HG02885 (cell line): Measurements from ENCODE around the gene ITPR2.
"Not testable (repeated sequence)": the region's sequence is repeated elsewhere in the genome, so short reads cannot be mapped to it uniquely, and the experiment has no call there.

Experiments used
- ATAC-seq: cut with Tn5 transposase; IDR thresholded peaks from one replicate; pipeline ENCODE4 v1.9.1; 2021; ENCODE audit warnings: mild to moderate bottlenecking; ENCODE audit not compliant: unreplicated experiment, poor library complexity

ITPR2 gene

DNA sequence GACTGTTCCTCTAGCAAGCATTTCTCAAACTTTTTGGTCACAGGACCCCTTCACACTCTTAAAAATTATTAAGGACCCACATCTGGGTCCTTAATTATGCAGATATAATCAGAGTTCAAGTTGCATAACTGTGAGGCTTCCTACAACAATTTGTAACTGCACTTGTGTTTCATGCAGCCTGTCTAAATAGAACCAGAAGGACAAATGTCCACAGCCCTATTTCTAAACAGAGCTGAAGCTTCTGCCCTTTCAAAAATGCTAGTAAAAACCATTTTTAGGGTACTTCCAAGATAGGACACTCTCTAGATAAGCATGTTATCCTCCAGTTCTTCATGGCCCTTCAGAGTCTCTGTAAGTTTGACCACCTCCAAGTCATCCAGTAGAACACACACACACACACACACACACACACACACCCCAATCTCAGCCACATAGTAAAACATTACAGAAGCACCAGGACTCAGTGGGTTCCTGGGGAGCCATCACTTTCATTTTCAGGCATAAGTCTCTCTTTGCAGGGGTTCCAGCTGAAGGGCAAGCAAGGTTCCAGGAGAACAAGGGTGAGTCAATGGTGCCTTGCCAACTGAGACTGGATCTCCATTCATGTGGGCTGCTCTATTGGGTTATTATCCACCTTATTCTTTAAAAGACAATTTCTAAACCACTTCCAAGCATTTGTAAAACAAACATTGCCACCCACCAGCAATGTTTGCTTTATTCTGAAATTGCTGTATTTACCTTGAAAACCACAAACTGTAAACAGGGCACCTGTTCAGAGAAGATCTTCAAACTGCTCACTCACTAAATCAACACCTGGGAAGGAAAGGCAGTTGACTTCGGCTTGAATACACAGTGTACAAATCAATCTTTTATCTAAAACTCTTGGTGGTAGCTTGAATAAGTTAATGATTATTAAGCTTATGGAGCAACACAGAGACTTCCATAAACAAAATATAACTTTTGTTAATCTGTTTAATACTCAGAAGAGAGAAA lies 64.1 kb downstream of the ITPR2 start:
- peak; percentile 53 for ATAC-seq

DNA sequence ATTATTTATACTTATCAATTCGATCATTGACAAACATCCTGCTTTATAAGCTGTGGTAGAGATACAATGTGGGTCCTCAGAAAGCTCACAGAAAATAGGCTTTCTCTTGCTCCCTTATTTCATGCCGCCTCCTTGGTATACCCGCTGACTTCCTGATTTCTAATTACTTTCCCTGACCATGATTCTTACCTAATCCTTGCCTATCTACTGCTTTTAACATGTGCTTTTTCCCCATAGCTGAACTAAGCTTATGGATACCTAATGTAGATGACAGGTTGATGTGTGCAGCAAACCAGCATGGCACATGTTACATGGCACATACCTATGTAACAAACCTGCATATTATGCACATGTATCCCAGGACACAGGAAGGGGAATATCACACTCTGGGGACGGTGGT lies 65.1 kb downstream of the ITPR2 start:
- no peak for ATAC-seq

DNA sequence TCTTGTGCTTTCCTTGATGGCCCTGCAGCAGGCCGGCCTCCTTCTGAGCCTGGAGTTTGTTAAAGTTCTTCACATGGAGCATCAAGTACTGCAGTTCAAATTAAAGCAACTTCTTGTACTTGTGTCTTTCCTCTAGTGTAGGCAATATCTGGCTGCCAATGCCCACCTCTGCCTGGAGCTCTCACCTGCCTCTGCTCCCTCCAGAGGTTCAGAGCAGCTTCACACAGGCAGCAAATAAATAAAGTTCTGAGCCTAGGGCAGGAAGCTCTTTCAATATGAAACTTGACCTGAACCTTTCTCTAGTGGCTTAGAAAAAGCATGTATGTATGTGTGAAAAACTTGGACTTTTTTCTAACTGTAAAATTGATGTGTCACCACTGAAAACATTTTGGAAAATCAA lies 65.9 kb downstream of the ITPR2 start:
- no peak for ATAC-seq

DNA sequence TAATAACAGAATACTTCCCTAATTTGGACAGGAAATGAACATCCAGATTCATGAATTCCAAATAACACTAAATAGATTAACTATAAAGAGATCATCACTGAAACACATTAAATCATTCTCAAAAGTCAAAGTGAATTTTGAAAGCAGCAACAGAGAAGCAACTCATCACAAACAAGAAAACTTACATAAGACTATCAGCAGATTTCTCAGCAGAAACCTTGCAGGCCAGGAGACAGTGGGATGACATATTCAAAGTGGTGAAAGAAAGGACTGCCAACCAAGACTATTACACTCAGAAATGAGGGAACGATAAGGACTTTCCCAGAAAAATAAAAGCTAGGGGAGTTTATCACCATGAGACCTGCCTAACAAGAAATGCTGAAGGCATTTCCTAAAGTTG lies 70.8 kb downstream of the ITPR2 start:
- no peak for ATAC-seq

DNA sequence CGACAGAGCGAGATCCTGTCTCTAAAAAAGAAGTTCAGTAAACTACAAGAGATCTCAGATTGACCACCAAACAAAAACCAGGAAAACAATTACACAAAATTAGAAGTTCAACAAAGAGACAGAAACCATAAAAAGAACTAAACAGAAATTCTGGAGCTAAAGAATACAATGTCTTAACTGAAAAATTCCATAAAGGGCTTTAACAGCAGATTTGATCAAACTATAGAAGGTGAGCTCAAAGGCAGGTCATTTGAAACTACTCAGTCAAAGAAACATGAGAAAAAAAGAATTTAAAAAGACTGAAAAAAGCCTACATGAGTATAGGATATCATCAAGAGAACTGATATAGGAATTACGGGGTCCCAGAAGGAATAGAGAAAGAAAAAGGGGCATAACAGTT lies 71.2 kb downstream of the ITPR2 start:
- no peak for ATAC-seq

DNA sequence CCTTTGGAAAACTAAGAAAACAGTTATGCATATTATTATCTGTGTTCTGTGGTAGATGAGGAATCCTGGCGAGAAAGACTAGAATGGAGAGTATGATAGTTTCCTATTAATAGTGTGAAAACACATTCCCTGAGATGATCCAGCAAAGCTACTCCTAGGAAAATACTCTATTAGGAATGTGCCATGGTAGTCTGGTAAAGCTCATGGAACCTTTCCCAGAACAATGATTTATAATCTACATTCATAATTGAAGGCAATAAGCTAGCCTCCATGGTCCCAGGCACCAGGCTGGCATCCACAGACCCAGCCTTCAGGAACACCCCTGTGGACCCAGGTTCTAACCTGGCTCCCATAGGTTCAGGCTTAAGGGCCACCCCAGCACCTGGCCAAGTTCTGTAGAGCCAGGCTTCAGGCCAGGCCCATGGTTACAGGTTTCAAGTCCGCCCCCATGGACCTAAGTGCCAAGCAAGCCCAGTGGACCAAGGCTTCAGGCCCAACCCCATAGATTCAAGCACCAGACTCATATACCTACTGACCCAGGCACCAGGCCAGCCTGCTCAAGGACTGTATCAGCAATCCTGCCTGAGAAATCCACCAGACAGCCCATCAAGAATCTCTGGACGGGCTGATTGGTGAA lies 72.2 kb downstream of the ITPR2 start:
- ATAC-seq: no peak

DNA sequence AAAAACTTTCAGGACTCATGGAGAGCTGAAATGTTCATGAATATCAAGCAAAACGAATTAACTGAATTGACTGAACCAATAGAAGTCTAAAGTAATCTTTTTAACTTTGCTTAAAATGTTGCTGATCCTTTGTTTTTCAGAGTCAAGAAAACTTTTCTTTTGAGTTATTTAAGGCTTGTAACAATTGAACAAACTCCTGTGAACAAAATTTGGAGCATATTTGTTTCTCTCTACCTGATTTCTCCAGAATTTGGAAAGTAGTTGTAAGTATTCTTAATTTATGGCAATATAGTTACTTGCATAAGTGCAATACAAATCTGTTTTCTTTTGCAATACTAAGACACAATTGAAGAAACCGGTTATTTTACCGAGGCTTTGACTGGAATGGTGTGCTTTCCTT lies 77.6 kb downstream of the ITPR2 start:
- ATAC-seq: not testable (repeated sequence)

DNA sequence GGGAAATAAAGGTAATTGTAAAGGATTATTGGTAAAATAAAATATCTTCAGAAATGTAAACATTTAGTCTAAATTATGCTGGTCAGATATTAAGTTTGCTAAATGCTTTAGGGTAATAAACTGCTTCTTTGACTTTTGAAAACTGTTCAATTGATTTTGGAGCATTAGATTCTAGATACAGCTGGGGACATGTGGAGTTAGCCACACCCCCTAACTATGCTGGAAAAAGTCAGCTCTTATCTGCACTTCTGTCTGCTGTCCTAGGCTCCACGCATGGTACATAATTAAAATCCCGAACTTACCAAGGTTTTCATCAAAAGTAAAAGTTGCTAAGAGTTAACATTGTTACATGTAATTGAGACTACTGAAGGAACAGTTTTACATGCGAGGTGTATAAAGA lies 78.8 kb downstream of the ITPR2 start:
- no peak for ATAC-seq

DNA sequence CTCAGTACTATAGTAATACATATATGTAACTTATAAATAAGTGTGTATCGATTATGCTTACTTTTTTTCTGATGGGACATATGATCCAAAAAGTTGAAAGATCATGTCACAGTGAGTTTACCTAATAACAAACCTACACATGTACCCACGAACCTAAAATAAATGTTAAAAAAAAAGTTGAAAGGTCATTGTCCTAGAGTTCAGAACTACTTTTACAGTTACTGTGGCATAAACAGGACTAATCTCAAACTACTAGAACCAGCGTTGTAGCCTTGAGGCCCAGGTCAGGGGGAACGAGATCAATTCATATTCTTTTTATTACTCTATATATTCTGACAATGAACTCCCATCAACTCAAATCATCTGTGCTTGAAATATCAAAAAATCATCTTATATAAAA lies 81.8 kb downstream of the ITPR2 start:
- ATAC-seq: no peak

DNA sequence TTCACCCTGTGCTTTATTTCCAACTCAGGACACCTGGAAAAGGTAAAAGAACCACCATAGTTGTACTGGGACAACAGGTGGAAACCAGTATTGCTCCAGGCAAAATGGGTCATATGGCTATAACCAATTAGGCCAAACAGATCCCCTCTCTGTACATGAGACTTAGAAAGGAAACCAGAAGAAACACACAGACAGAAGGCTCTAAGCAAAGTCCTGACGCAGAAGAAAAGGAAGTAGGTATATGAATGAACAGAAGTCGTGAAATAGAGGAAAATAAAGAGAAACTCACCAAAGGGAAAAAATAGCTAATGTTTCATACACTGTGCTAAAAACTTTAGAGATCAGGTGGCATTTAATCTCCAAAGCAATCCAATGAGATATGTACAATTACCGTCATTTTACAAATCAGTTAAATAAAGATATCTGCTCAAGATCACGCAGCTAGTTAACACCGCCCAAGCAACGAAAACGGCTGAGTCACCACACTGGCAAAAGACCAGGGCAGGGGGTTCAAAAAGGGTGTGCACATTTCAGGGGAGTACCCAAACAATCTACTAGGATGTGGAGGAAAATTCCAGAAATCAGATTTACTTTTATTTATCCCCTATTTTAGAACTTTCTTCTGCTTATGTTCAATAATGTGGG lies 82.3 kb downstream of the ITPR2 start:
- peak; percentile 37 for ATAC-seq

DNA sequence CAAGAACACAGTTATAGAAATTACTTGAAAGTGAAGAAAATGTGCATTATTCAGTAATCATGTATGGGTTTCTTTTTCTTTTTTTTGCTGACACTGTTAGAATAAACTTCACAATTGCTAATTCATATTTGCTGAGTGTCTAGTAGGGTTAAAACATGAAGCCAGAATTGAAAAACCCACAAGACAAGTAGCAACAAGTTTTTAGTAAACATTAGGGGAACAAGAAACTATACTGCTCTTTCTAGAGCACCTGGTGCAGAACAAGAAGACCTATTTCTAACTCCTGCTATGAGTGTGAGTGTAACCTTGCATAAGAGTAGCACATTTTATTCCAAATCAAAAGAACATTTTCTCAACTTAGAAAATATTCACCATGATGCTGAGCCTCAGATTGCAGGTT lies 83.2 kb downstream of the ITPR2 start:
- ATAC-seq: peak; percentile 85

DNA sequence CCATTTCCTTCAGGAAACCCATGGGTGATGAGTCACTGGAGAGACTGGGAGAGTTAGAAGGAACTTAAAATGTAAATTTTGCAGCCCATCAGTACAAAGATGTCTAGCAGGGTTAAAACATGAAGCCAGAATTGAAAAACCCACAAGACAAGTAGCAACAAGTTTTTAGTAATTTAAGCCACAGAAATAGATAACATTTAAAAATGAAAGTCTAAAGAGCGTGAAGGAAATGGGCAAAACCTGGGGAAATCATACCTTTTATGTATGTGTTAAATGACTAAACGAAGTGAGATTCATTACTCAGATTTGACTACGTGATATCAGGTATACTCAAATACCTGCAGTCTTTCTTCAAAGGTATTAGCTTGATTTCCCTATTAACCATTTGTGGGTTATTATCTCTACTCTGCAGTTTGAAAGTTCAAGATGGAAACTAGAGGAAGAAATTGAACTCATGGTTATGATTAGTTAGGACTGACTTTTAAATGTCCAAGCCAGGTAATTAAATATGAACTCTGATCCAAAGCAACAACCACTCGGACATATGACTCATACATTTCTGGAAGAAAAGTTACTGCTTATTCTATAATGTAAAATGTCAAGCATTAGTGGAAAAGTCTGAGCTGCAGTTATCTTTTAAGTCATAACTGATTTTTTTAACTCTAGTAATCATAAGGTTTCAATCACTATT lies 84.1 kb downstream of the ITPR2 start:
- ATAC-seq: peak; percentile 50

DNA sequence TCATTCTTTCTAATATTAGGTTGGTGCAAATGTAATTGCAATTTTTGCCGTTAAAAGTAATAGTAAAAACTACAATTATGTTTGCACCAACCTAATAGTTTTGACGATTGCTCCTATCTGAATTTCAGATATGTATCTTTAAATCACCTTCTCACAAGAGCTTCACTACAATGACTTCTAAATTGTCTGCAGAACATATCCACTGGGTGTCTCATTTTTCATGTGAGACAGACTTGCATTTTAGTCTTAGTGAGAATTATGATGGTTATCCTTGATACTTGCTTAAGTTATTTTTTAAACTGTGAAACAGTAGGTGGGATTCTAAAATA lies 84.6 kb downstream of the ITPR2 start:
- no peak for ATAC-seq

DNA sequence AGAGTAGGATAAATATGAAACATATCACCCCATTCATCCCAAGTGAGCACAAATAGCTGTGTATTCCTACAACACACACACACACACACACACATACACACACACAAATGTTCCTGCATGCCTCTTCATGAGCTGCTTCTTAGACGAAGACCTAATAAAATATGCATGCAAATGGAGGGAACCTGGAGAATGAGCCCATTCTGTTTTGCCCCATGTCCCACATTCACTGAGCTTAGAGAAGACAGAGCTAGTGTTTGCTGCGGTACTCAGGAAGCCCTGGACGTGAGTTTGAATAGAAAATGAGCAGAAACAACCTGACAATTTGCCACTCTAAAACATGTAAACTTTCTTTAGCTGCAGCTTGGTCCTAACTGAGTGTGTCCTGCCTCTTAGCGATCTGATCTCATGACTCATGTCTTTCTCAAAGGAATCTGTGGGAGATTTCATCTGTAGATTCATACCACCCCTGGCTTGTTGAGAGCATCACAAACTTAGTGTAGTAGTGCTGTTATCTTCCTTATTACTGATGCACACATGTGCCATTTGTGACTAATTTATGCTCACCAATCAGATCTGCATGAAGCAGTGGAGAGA lies 86.8 kb downstream of the ITPR2 start:
- no peak for ATAC-seq

DNA sequence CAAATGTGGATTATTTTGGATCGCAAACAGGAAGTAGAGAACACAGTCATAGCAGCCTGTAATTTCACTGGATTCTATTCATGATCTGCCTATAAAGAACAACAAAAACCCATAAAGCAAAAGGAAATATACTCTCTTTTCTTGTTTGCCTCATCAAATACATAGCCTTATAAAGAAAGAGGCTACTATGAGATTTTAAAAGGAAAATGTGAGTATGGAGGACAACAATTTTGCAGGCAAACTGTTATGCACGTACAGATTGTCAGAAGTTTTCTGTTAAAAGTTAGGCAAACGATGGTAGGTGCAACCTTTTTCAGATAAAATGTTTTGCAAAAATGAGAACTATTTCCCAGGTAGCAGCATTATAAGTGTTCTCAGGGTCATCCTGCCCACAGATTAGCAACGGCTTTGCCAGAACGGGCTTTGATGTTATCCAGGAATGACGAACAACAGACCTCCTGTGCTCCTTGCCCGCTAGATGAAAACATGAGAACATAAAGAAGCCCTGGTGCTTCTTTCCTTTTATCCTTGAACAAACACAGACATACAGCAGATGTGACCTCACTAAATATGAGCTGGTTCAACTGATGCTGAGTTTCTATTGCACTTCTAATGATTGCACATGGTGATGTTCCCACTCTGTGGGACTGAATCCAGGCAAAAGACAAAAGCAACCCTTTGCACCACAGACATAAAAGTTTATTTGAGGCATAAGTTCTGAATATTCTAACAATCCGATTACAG lies 88.1 kb downstream of the ITPR2 start:
- ATAC-seq: no peak

DNA sequence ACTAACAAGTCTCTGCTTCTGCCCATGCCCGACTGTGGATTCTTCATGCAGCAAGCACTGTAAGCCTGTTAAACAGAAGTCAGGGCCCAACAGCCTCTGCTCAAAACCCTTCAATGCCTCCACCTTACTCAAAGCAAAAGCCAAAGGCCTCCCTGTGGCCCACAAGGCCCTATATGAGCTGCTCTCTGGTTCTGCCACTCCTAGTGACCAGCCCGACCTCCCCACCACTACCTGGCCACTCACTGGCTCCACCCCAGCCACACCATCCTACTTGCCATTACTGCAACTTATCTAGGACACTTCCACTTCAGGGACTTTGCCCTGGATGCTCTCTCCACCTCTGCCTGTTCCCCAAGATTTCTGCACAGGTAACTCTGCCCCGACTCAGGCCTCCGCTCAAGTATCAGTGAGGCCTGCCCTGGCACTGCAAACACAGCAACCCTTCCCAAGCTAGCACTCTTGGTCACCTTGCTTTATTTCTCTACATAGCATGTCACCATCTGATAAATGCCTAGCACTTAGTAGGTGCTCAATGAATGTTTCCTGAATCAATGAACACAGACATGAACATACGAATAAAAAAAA lies 88.9 kb downstream of the ITPR2 start:
- ATAC-seq: no peak

DNA sequence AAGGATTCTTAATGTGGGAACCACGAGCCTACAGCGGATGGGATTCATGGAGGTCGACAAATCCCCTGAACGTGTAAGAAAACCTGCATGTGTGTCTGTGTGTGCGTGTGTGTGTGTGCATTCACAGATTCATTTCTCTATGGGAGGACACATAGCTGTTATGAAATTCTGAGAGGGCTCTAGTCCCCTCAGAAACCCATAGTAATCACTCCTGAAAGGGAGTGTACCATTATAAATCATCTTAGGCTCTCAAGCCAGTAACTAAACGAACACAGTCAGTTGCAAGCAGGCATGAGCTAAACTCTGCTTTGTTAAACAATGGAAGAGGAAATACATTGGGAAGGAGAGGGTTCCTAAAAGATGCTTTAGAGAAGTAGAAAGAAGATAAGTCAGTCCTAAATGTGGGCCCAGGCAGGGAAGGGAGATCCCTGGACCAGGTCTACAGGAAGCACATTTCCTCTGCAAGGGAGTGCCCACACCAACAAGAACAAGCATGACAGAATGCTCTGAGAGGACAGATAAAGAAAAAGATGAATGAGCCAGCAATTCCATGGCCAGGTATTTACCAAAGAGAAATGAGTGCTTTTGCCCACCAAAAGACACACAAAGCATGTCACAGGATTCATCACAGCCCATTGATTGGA lies 91.3 kb downstream of the ITPR2 start:
- no peak for ATAC-seq

DNA sequence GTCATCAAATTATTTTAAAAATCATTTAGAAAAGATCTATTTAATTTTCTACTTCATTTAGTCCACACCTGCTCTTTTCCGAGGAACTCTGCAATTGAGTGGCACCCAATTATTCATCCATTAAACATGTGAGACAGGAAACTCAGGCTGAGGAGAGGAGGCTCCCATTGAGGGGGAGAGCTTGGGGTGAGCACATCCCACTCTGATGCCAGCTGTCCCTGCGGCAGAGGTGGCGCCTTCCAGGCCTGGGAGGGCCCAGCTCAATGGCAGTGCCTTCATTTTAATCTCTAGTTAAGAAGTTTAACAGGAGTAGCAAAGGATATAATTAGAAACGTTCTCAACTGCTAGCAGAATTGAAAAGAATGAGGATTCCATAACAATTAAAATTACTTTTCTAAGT lies 92.0 kb downstream of the ITPR2 start:
- no peak for ATAC-seq

DNA sequence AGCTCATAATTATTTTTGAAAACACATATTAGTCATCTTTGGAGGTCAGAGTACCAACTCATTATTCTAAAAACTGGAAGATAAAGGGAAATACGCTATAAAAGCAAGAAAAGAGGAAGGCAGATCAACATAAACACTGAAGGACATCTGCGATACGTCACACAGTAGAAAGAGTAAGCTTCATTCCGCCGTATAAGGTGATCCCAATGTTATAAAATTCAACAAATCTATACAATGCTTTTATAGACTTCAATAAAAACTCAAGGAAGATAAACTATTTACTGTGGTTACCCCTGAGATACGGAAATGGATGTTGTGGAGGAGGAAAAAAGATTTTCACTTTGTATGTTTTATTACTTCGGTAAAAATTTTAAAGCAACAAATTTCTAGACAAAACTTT lies 92.6 kb downstream of the ITPR2 start:
- ATAC-seq: no peak
